Glomerular endothelial cell (primary cell): ENCODE results near the gene ID1. TPM values are rescaled to one million over a fixed set of nuclear protein-coding genes. Genes with fewer than 3 reads are reported as not detected.
"Not testable (repeated sequence)": the region's sequence is repeated elsewhere in the genome, so short reads cannot be mapped to it uniquely, and the experiment has no call there.

Source experiments
- DNase-seq: peaks from one replicate; pipeline ENCODE4 v3.0.0-alpha.2; 2011; ENCODE audit warnings: low read depth, low spot score; ENCODE audit errors: extremely low read depth
- total RNA-seq: library from RNA; depleted of rRNA; stranded (reverse); fragments of >200 nt; gene quantifications from 2 replicates; pipeline ENCODE4 v1.2.3, GENCODE V29; 2015

ID1 gene
- total RNA-seq, 1 donor from 2014 or later = 145 TPM

GRCh38 chr20:31572701-31573554, 32.2 kb upstream of the ID1 start:
- DNase-seq = no peak

GRCh38 chr20:31573555-31574321, 31.4 kb upstream of the ID1 start:
- DNase-seq = no peak

- DNase-seq = not testable (repeated sequence)
Measured at GRCh38 chr20:31574986-31575385, 30.1 kb upstream of the ID1 start.

GRCh38 chr20:31576751-31577150, 28.3 kb upstream of the ID1 start:
- DNase-seq = no peak

- no peak for DNase-seq
Measured at GRCh38 chr20:31577194-31577593, 27.9 kb upstream of the ID1 start.

- DNase-seq = no peak
Measured at GRCh38 chr20:31578448-31579138, 26.5 kb upstream of the ID1 start.

GRCh38 chr20:31579245-31579644, 25.8 kb upstream of the ID1 start:
- no peak for DNase-seq

- DNase-seq = not testable (repeated sequence)
Measured at GRCh38 chr20:31579941-31580651, 25.0 kb upstream of the ID1 start.

- DNase-seq = no peak
Measured at GRCh38 chr20:31580706-31581105, 24.4 kb upstream of the ID1 start.

- DNase-seq = no peak
Measured at GRCh38 chr20:31581391-31581790, 23.7 kb upstream of the ID1 start.

GRCh38 chr20:31587545-31588389, 17.3 kb upstream of the ID1 start:
- no peak for DNase-seq

GRCh38 chr20:31590717-31591225, 14.3 kb upstream of the ID1 start:
- no peak for DNase-seq

GRCh38 chr20:31593221-31594001, 11.7 kb upstream of the ID1 start:
- no peak for DNase-seq

GRCh38 chr20:31594002-31594557, 11.0 kb upstream of the ID1 start:
- no peak for DNase-seq

GRCh38 chr20:31594558-31595379, 10.3 kb upstream of the ID1 start:
- no peak for DNase-seq

- DNase-seq = no peak
Measured at GRCh38 chr20:31595380-31595653, 9.8 kb upstream of the ID1 start.

- no peak for DNase-seq
Measured at GRCh38 chr20:31595654-31596411, 9.3 kb upstream of the ID1 start.
